Stimulated activated CD4-positive, alpha-beta T cell treated with anti-CD3 and anti-CD28 coated beads, Interleukin-4, amount 100 ng/mL, for 24 hours (primary cell): Measurements from ENCODE around the gene CA11.
"Not testable (repeated sequence)": the region's sequence is repeated elsewhere in the genome, so short reads cannot be mapped to it uniquely, and the experiment has no call there.

Experiments
- DNase-seq: peaks from one replicate; pipeline ENCODE4 v3.0.0-alpha.2; 2020

CA11 gene

DNA sequence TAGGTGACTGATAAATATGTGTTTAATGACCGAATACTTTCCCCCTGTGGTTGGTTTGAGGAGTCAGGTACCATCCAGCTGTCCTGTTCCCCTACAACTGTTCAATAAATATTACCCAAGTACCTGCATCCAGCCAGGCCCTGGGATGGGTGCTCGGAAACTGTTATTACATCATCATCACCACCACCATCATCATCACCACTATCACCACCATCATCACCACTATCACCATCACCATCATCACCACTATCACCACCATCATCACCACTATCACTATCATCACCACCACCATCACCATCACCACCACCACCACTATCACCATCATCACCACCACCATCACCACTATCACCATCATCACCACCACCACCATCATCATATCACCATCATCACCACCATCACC is 22.8 kb upstream of the CA11 start:
- DNase-seq: no peak

- DNase-seq: no peak
Measured at GRCh38 chr19:48668332-48668731, 22.3 kb upstream of the CA11 start.

DNA sequence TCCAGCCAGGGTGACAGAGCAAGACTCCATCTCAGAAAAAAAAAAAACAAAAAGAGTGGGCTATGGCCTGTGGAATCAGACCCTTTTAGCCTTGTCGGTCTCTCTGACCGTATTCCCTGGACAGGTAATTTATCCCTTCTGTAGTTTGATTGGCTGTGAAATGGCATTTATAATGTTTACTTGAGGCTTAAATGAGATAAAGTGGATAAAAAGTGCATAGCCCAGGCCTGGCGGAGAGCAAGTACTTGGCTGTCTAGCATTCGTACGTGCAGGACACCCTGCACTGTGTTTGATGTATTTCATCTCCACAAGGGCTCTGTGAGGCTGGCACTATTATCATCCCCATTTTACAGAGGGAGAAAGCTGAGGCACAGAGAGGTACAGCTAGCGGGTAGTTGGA is 19.8 kb upstream of the CA11 start:
- no peak for DNase-seq

DNA sequence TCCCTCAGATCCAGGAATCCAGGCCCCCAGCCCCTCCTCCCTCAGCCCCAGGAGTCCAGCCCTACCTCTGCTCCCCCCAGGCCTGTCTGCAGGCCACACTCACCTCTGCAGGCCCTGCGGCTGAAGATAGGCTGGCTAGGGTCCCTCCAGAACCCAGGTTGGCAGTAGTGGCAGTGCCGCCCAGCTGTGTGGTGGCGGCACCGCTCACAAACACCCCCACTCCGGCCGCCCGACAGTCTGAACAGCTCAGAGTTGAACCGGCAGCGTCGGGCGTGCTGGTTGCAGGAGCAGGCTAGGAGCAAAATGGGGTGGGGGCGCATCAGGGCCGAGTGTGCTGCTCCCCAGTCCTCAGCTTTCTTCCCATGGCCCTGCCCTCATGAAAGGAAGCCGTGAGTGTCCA is 18.5 kb upstream of the CA11 start:
- DNase-seq: no peak

GRCh38 chr19:48663667-48664066 is 17.7 kb upstream of the CA11 start:
- no peak for DNase-seq

DNA sequence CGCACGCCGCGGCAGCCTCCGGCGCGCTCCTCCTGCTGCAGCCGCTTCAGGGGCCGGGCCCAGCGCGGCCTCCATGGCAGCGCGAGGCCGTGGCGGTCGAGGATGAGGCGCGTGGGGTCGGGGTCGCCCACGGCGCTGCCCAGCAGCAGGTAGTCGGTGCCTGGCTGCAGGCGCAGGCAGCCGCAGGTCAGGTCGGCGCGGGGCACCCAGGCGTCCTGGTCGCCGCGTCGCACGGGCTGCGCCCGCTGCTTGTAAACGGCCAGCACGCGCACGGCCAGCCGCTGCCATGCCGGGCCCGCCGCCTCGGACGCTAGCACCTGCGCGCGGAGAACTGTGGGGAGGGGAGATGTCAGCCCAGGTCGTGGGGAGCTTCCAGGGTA is 15.7 kb upstream of the CA11 start:
- no peak for DNase-seq

DNA sequence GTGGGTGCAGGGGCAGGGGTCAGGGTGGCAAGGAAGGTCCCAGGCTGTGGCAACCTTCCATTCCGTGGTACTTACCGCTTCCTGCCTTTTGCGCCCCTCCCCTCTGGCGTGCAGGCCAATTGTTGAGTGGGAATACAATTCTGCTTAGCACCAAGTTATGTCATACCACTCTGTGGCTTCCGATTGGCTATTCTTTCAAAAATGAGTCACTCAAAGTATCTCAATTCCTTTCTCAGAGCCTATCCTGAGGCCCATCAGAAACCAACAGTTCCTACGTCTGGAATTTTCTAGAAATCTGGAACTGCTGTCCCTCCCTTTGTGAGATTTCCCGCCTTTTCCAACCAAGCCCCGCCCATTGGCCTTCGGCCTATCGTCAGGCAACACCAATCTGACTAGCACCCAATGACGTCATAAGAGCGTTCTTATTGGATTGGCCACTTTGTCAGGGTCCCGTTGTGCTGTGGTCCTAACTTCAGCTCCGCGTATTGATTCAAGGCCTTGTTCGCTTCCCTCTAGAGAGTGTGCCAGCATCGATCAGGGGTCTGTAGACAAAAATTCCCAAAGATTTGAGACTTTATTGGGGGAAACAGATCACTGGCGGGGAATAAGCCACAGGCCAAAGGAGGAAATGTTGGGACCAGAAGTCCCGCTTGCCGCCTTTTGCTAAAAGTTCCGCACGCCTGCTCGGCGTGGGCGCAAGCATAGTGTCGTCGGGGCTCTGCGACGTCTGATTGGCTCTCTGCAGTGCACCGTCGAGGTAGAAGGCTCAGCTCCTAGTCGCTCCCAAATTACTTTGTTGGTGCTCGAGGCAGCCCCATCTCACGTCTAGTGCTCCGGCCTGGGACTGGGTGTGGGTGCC is 15.1 kb upstream of the CA11 start:
- peak; percentile 87 for DNase-seq

DNA sequence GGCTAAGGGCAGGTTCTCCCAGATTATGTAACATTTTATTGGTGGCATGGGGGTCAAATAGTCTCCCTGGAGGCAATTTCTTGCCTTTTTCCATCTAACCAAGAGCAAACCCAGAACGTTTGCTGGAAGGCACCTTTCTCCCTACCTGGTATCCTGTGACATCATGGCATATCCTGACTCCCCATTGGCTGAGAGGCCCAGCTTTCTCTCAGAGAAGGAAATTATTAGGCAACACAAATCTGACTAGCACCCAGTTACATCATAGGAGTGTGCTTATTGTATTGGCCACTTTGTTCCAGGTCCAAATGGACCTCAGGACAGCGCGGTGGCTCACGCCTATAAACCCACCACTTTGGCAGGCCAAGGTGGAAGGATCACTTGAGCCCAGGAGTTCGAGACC is 13.8 kb upstream of the CA11 start:
- DNase-seq: no peak

DNA sequence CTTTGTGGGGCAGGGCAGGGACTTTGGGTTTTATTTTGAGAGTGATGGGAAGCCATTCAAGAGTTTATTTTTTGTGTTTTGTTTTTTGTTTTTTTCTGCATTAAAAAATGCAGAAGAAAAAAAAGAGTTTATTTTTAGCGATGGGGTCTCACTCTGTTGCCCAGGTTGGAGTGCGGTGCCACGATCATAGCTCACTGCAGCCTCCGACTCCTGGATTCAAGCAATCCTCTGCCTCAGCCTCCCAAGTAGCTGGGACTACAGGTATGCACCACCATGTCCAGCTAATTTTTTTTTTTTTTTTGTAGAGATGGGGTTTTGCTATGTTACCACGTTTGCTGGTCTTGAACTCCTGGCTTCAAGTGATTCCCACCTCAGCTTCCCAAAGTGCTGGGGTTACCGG is 12.5 kb upstream of the CA11 start:
- no peak for DNase-seq

DNA sequence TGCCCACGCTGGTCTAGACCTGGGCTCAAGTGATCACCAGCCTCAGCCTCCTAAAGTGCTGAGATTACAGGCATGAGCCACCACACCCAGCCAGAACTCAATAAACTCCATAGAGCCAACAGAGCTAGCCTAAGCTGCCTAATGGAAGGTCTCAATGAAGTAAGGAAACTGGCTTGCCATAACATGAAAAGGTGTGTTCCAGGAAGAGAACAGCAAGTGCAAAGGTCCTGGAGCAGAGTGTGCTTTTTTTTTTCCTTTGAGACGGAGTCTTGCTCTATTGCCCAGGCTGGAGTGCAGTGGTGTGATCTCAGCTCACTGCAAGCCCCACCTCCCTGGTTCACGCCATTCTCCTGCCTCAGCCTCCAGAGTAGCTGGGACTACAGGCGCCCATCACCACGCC is 11.8 kb upstream of the CA11 start:
- not testable (repeated sequence) for DNase-seq

DNA sequence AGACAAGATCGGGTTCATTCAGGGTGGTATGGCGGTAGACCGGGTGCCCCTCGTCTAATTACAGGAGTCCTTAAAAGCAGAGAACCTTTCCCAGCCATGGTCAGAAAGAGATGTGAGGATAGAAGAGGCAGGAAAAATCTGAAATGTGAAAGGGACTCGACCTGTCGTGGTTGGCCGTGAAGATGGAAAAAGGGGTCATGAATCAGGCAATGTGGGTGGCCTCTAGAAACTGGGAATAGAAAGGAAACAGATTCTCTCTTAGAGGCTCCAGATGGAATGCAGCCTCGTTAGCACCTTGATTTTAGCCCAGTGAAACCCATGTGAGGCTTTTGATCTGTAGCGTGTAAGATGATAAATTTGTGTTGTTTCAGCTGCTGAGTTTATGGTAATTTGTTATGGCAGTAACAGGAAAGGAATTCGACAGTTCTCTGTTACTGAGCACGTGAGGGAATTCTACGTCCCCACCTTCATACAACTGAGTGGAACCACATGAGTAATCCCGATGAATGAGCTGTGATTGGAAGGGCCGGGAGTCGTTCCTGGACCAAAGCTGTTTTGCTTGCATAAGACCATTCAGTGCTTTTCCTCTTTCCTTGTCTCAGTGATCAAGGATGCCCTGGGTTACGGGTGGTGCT is 11.0 kb upstream of the CA11 start:
- DNase-seq: no peak

DNA sequence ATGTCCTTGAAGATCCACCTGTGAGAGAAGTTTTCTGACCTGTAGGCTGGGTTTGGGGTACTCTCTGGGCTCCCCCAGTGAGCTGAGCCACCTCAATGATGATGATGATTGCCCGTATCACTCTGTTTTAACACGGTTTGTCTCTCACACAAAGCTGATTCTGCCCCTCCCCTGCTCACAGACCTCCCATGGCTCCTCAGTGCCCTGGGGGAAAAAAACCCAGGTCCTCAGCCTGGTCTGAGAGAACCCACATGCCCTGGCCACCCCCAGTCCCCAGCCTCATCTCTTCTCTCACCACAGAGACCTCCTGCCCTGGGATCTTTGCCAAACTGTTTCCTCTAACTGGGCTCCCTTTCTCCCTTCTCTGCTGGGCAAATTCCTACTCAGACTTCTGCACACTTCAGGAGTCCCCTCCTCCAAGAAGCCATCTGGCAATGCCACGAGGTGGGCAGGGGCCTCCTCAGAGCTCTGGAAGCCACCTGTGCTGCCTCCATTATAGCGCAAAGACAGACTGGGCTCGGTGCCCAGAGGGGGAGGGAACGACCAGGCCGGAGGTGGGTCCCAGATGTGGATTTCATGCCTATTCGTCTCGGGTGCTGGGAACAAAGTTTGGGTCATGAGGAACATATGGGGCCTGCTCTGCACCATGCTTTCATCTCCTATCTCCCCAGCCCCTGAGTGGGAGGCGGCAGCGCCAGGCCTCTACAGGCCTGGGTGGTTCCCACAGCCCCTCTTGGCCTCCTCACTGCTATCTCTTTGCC is 8.5 kb upstream of the CA11 start:
- DNase-seq: no peak

GRCh38 chr19:48651683-48652048 is 5.7 kb upstream of the CA11 start:
- no peak for DNase-seq

DNA sequence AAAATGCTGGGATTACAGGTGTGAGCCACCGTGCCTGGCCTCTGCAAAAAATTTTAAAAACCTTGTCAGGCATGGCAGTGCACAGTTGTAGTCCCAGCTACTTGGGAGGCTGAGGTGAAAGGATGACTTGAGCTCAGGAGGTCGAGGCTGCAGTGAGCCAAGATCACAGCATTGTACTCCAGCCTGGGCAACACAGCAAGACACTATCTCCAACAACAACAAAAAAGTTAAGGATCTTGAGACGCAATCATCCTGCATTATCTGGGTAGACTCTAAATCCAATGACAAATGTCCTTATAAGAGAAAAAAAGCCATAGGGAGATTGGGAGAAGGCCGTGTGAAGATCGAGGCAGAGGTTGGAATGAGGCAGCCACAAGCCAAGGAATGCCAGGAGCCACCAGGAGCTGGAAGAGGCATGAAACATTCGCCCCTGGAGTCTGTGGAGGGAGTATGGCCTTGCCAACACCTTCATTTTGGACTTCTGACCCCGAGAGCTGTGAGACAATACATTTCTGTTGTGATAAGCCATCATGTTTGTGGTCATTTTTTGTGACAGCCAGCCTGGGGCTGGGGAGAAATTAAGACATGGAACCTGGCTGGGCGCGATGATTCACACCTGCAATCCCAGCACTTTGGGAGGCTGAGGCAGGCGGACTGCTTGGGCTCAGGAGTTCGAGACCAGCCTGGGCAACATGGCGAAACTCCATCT is 5.1 kb upstream of the CA11 start:
- no peak for DNase-seq

- DNase-seq: no peak
Measured at GRCh38 chr19:48648134-48648533, 2.1 kb upstream of the CA11 start.

GRCh38 chr19:48646722-48647216 is 782 bp upstream of the CA11 start:
- no peak for DNase-seq

DNA sequence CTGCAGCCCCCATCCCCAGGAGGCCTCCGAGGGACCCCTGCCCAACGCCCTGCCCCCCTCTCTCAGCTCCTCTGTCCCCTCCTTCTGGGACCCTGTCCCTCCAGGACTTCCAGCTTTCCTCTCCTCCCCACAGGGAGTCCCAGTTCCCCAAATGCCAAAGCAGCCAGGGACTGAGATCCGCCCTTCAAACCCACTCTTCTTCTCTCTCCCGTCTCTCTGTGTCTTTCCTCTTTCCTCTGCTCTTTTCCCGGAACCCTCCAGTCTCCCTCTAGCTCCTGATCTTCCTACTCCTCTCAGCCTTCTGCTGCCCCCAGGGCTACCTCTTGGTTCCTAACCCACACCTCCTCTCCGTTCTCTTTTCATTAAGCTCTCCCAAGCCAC is 377 bp downstream of the CA11 start:
- DNase-seq: no peak

- peak; percentile 82 for DNase-seq
Measured at GRCh38 chr19:48644839-48645619, 958 bp downstream of the CA11 start.

DNA sequence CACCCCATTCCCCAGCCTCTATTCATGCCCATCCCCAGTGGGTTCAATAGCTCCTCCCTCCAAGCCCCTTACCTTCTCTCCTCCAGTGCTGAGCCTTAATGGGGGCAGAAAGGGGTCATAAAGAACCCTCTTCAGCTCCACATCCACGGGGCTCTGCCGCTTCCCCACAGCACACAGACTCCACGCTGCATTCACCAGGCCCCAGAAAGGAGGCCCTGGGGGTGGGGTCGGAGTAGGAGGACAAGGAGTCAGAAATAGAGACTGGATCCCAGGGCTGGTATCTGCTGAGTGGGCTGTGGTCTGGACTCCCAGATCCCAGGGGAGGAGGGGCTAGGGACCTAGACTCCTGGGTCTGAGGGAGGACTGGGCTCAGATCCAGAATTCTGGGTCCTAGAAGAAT is 1.6 kb downstream of the CA11 start:
- DNase-seq: no peak

DNA sequence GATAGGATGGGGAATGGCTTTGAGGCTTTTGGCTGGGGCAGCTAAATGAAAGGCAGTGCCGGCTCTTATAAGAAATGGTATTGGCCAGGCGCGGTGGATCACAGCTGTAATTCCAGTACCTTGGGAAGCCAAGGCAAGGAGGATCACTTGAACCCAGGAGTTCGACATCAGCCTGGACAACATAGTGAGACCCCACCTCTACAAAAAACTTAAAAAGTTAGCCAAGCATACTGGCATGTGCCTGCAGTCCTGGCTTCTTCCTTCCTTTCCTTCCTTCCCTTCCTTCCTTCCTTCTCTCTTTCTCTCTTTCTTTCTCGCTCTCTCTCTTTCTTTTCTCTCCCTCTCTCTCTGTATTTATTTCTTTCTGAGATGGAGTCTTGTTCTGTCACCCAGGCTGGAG is 3.1 kb downstream of the CA11 start:
- no peak for DNase-seq

DNA sequence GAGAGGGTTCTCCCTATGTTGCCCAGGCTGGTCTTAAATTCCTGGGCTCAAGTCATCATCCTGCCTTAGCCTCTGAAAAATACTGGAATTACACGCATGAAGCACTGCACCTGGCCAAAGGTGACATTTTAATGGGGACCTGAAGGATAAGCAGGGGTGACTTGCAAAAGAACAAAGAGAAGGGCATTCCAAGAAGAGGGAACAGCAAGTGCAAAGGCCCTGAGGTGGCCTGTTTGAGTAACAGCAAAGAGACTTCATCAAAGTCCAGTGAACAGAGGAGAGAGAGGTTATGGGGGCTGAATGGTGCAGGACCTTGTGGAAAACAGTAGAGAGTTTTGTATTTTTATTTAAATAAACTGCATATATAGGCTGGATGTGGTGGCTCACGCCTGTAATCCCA is 4.1 kb downstream of the CA11 start:
- no peak for DNase-seq
